Lung (tissue), 12 donors: Measurements from ENCODE around the gene KRT75. TPM values are rescaled to one million over a fixed set of nuclear protein-coding genes. Genes with fewer than 3 reads are reported as not detected.

Experiments used
- ATAC-seq: fragments of 200-7000 bp; cut with Tn5 transposase; one replicate; pipeline ENCODE4 v1.9.1; 2020; ENCODE audit warnings: moderate number of reproducible peaks; ENCODE audit not compliant: insufficient read depth, low FRiP score
- DNase-seq, 3 donors: peaks; one replicate each; pipeline ENCODE4 v3.0.0-alpha.2; 2013 to 2017
- H3K27ac ChIP-seq, 2 donors: one replicate each; pipeline ENCODE4 v1.5.1; 2013; ENCODE audit warnings: mild to moderate bottlenecking in 2 of 2, moderate library complexity in 2 of 2, control low read depth in 1 of 2, inconsistent platforms in 1 of 2, low read depth in 1 of 2, low read length in 1 of 2
- H3K27me3 ChIP-seq, 3 donors: one replicate each; pipeline ENCODE4 v1.5.1; 2013; ENCODE audit warnings: low read length in 2 of 3; ENCODE audit not compliant: control insufficient read depth in 3 of 3, insufficient read depth in 3 of 3
- H3K36me3 ChIP-seq, 4 donors: one replicate each; pipeline ENCODE4 v1.5.1; 2013; ENCODE audit warnings: low read length in 4 of 4, mild to moderate bottlenecking in 1 of 4, moderate library complexity in 1 of 4; ENCODE audit not compliant: control insufficient read depth in 4 of 4, insufficient read depth in 4 of 4
- H3K4me1 ChIP-seq, 5 donors: one replicate each; pipeline ENCODE4 v1.5.1; 2013; ENCODE audit warnings: low read length in 5 of 5, mild to moderate bottlenecking in 2 of 5, moderate library complexity in 1 of 5; ENCODE audit not compliant: control insufficient read depth in 5 of 5, insufficient read depth in 5 of 5
- H3K4me3 ChIP-seq: one replicate; pipeline ENCODE4 v1.5.1; 2013; ENCODE audit warnings: mild to moderate bottlenecking, control low read depth, moderate library complexity
- H3K9ac ChIP-seq, 2 donors: one replicate each; pipeline ENCODE4 v1.5.1; 2013; ENCODE audit warnings: low read length in 2 of 2, control low read depth in 1 of 2; ENCODE audit not compliant: insufficient read depth in 1 of 2
- H3K9me3 ChIP-seq, 4 donors: one replicate each; pipeline ENCODE4 v1.5.1; 2013; ENCODE audit warnings: low read length in 3 of 4, mild to moderate bottlenecking in 1 of 4, moderate library complexity in 1 of 4; ENCODE audit not compliant: control insufficient read depth in 4 of 4, insufficient read depth in 3 of 4
- CTCF ChIP-seq: IDR thresholded peaks from 2 replicates; pipeline ENCODE4 v1.5.1; 2012; ENCODE audit warnings: mild to moderate bottlenecking; ENCODE audit errors: control extremely low read depth, extremely low read depth
- WGBS, 2 donors: extraction: QIAGEN DNeasy Blood & Tissue Kit; methylation state at CpG; one replicate each; pipeline ENCODE4 v1.1.7; 2013; 5-methylcytosine and 5-hydroxymethylcytosine counted together
- polyA plus RNA-seq, 2 donors: library from polyadenylated mRNA; stranded (reverse); fragments of 200-250 nt; gene quantifications; one replicate each; pipeline ENCODE4 v1.2.1, GENCODE V29; 2013
- total RNA-seq, 2 donors: library from RNA; depleted of rRNA in 1 of 2; stranded (reverse); fragments of >200 nt in 1 of 2; gene quantifications; one replicate each; pipeline ENCODE4 v1.2.1, GENCODE V29; 2014 to 2021
- donor health status: control.
- donor health status: control.
- donor health status: Bipolar disorder and iron deficiency.
- donor health status: healthy.
- donor health status: DM: yes; HTN: yes; CAD: no.

KRT75 gene
- total and polyA plus RNA-seq, 4 donors: 0.01 TPM; not detected in 3

- H3K4me1 ChIP-seq: peaks cover 0 to 5% (median 0%) of the 10 kb centered on the region in 5 donors
- TF ChIP-seq CTCF: no peak
- no peaks in the 10 kb centered on the region for H3K36me3 ChIP-seq
- WGBS, 2 donors: 88% methylated on average over 2 of the region's 2 CpGs
- no peak overlapping the region for H3K27ac ChIP-seq
- DNase-seq (no peak), ATAC-seq (no peak)
- no peaks in the 10 kb centered on the region for H3K9me3 ChIP-seq
- H3K4me3 ChIP-seq: no peak overlapping the region
- peaks cover 0 to 7% (median 0%) of the 10 kb centered on the region in 3 donors for H3K27me3 ChIP-seq
- H3K9ac ChIP-seq: no peak overlapping the region
Observed at GRCh38 chr12:52387859-52388258, 46.3 kb downstream of the KRT75 start.

- peaks cover 0 to 7% (median 0%) of the 10 kb centered on the region in 3 donors for H3K27me3 ChIP-seq
- ATAC-seq (no peak), DNase-seq (no peak)
- no peak within 1 kb of the TSS for H3K9ac ChIP-seq
- no peaks in the 10 kb centered on the region for H3K9me3 ChIP-seq
- no peak within 1 kb of the TSS for H3K4me3 ChIP-seq
- 96 to 97% methylated on average over 11 of the region's 11 CpGs for WGBS, 2 donors
- H3K36me3 ChIP-seq: no peaks in the 10 kb centered on the region
- no peak within 1 kb of the TSS for H3K27ac ChIP-seq
- H3K4me1 ChIP-seq: peaks cover 0 to 2% (median 0%) of the 10 kb centered on the region in 5 donors
- no peak for TF ChIP-seq CTCF
Observed at GRCh38 chr12:52385226-52385702, 48.9 kb downstream of the KRT75 start, which contains the start of gene KRT84. Gene KRT84 (minus strand): TSS chr12:52385652. CDS start chr12:52385585, 67 bp downstream.

GRCh38 chr12:52383331-52383730, 50.8 kb downstream of the KRT75 start:
- Histone ChIP-seq H3K4me3 (no peak overlapping the region), H3K9ac (no peak overlapping the region), H3K27ac (no peak overlapping the region), H3K9me3 (no peaks in the 10 kb centered on the region), H3K36me3 (no peaks in the 10 kb centered on the region), H3K4me1 (no peaks in the 10 kb centered on the region), H3K27me3 (peaks cover 0 to 16% (median 0%) of the 10 kb centered on the region in 3 donors)
- no peak for ATAC-seq
- TF ChIP-seq CTCF: no peak
- 89 to 90% methylated on average over 3 of the region's 3 CpGs for WGBS, 2 donors
- DNase-seq: no peak

- no peak for ATAC-seq
- H3K27ac ChIP-seq: no peak overlapping the region
- WGBS, 2 donors: 29 to 51% methylated on average over 2 of the region's 2 CpGs
- H3K9ac ChIP-seq: no peak overlapping the region
- H3K9me3 ChIP-seq: no peaks in the 10 kb centered on the region
- no peaks in the 10 kb centered on the region for H3K36me3 ChIP-seq
- no peaks in the 10 kb centered on the region for H3K4me1 ChIP-seq
- no peak for DNase-seq
- no peak overlapping the region for H3K4me3 ChIP-seq
- TF ChIP-seq CTCF: no peak
- H3K27me3 ChIP-seq: peaks cover 0 to 13% (median 0%) of the 10 kb centered on the region in 3 donors
Observed at GRCh38 chr12:52382854-52383253, 51.3 kb downstream of the KRT75 start.
